GM12878 (cell line): Measurements from ENCODE around the gene SOX5. TPM values are rescaled to one million over a fixed set of nuclear protein-coding genes. Genes with fewer than 3 reads are reported as not detected.

Experiments used
- ATAC-seq: fragments of 200-7000 bp; cut with Tn5 transposase; 3 replicates; pipeline ENCODE4 v1.9.1; 2020; ENCODE audit warnings: mild to moderate bottlenecking, moderate library complexity
- BruUV-seq: library from RNA; stranded (reverse); fragments of 400-500 nt; replicated peaks from 2 replicates; lab custom pipeline; 2021; lab: Mats Ljungman, UMichigan
- CTCF ChIA-PET: fragments of 300-600 bp; sonication (Branson Sonifier 250); formaldehyde crosslinking; extraction: SDS; loops from one replicate; lab custom pipeline; 2021; ENCODE audit warnings: inconsistent platforms; lab: Yijun Ruan, JAX
- POLR2A ChIA-PET: fragments of 350-600 bp; formaldehyde crosslinking; extraction: SDS; loops from one replicate; lab custom pipeline; 2021; ENCODE audit warnings: inconsistent platforms; lab: Charles Lee
- RAD21 ChIA-PET: fragments of 300-600 bp; sonication (Branson Sonifier 250); formaldehyde crosslinking; loops from one replicate; lab custom pipeline; 2023; ENCODE audit warnings: antibody characterized with exemption; ENCODE audit not compliant: unreplicated experiment; lab: Charles Lee
- SMC1A ChIA-PET: fragments of 300-600 bp; sonication (Branson Sonifier 250); formaldehyde crosslinking; loops from one replicate; lab custom pipeline; 2023; ENCODE audit not compliant: unreplicated experiment, uncharacterized antibody; lab: Charles Lee
- DNase-seq: peaks from one replicate; pipeline ENCODE4 v3.0.0-alpha.2; 2011; ENCODE audit warnings: low read depth, low spot score
- FAIRE-seq: peaks from 3 replicates; lab custom pipeline; 2011; peaks lifted over from hg19 to GRCh38; lab: Jason Lieb, UNC
- H2AFZ ChIP-seq: 2 replicates; pipeline ENCODE4 v1.6.0; 2011; ENCODE audit warnings: low read depth, low read length, control low read depth; ENCODE audit not compliant: control insufficient read depth
- H3K27ac ChIP-seq: 2 replicates; pipeline ENCODE4 v1.5.1; 2011; ENCODE audit warnings: control low read depth; ENCODE audit not compliant: control insufficient read depth, insufficient read depth
- H3K27me3 ChIP-seq, 2 experiments: replicated peaks in 1 of 2; 2 replicates each; pipeline versions ENCODE4 v1.6.0 to v1.6.1; 2011; ENCODE audit warnings: low read length in 1 of 2; ENCODE audit not compliant: control insufficient read depth in 2 of 2, insufficient read depth in 2 of 2
- H3K36me3 ChIP-seq, 2 experiments: 2 replicates each; pipeline ENCODE4 v1.5.1; 2011; ENCODE audit warnings: low read length in 1 of 2; ENCODE audit not compliant: control insufficient read depth in 2 of 2, insufficient read depth in 2 of 2
- H3K4me1 ChIP-seq: 2 replicates; pipeline ENCODE4 v1.6.1; 2011; ENCODE audit warnings: mild to moderate bottlenecking, low read length, moderate library complexity, mixed read lengths; ENCODE audit not compliant: control insufficient read depth, insufficient read depth
- H3K4me2 ChIP-seq: 2 replicates; pipeline ENCODE4 v1.6.0; 2011; ENCODE audit warnings: control low read depth; ENCODE audit not compliant: control insufficient read depth, insufficient read depth
- H3K4me3 ChIP-seq: fragments of 200-600 bp; sonication (generic); 2 replicates; pipeline ENCODE4 v1.5.1; 2016
- H3K79me2 ChIP-seq: 2 replicates; pipeline ENCODE4 v1.6.0; 2011; ENCODE audit warnings: low read length; ENCODE audit not compliant: control insufficient read depth, insufficient read depth
- H3K9ac ChIP-seq: 2 replicates; pipeline ENCODE4 v1.8.0; 2011; ENCODE audit warnings: low read length, control low read depth, mixed read lengths; ENCODE audit not compliant: control insufficient read depth, insufficient read depth
- H3K9me3 ChIP-seq: replicated peaks from 3 replicates; pipeline ENCODE4 v1.5.1; 2011; ENCODE audit warnings: mild to moderate bottlenecking, low read length; ENCODE audit not compliant: control insufficient read depth, insufficient read depth
- H4K20me1 ChIP-seq: 2 replicates; pipeline ENCODE4 v1.6.0; 2011; ENCODE audit not compliant: control insufficient read depth, insufficient read depth
- CHD1 ChIP-seq: IDR thresholded peaks from 2 replicates; pipeline ENCODE4 v1.6.1; 2012; ENCODE audit warnings: low read depth, low read length, improper control_type of control experiment
- CREM ChIP-seq: IDR thresholded peaks from 2 replicates; pipeline ENCODE4 v1.6.1; 2014; ENCODE audit warnings: antibody characterized with exemption, low read depth
- CTCF ChIP-seq, 3 experiments: IDR thresholded peaks in 2 of 3; conservative IDR thresholded peaks in 1 of 3; 2 replicates each; pipeline ENCODE4 v1.5.1; 2011; ENCODE audit warnings: low read depth in 3 of 3, low read length in 3 of 3, mild to moderate bottlenecking in 3 of 3, control low read depth in 2 of 3, moderate library complexity in 2 of 3, inconsistent platforms in 1 of 3, mixed read lengths in 1 of 3; ENCODE audit not compliant: control insufficient read depth in 2 of 3, insufficient read depth in 1 of 3; ENCODE audit errors: extremely low read depth in 1 of 3
- EZH2 ChIP-seq: IDR thresholded peaks from 2 replicates; pipeline ENCODE4 v1.6.1; 2012; ENCODE audit warnings: low read depth, mild to moderate bottlenecking, control low read depth, inconsistent platforms, low read length, borderline replicate concordance; ENCODE audit not compliant: control insufficient read depth
- FOS ChIP-seq: IDR thresholded peaks from 3 replicates; pipeline ENCODE4 v1.6.1; 2011; ENCODE audit warnings: borderline replicate concordance; ENCODE audit not compliant: insufficient read length; ENCODE audit errors: extremely low read depth
- HDGF ChIP-seq: fragments of 450-650 bp; IDR thresholded peaks from 2 replicates; pipeline ENCODE4 v1.6.1; 2016; ENCODE audit warnings: antibody characterized with exemption
- JUND ChIP-seq: IDR thresholded peaks from 2 replicates; pipeline ENCODE4 v1.6.1; 2012; ENCODE audit warnings: low read depth, mild to moderate bottlenecking, low read length, improper control_type of control experiment, moderate library complexity
- LARP7 ChIP-seq: fragments of 450-650 bp; IDR thresholded peaks from 2 replicates; pipeline ENCODE4 v1.6.1; 2017; ENCODE audit warnings: mild to moderate bottlenecking
- NR2C1 ChIP-seq: fragments of 450-650 bp; IDR thresholded peaks from 2 replicates; pipeline ENCODE4 v1.6.1; 2017; ENCODE audit warnings: antibody characterized with exemption, mild to moderate bottlenecking, moderate library complexity
- SUZ12 ChIP-seq: fragments of 200-600 bp; sonication (generic); IDR thresholded peaks from one replicate; pipeline ENCODE4 v1.6.1; 2018; ENCODE audit warnings: antibody characterized with exemption, mild to moderate bottlenecking; ENCODE audit not compliant: unreplicated experiment
- TCF7 ChIP-seq: IDR thresholded peaks from 2 replicates; pipeline ENCODE4 v1.6.1; 2014; ENCODE audit warnings: antibody characterized with exemption, borderline replicate concordance
- WRNIP1 ChIP-seq: IDR thresholded peaks from 2 replicates; pipeline ENCODE4 v1.6.1; 2011; ENCODE audit warnings: low read depth, low read length, improper control_type of control experiment, borderline replicate concordance
- ZBED1 ChIP-seq: IDR thresholded peaks from 2 replicates; pipeline ENCODE4 v1.6.1; 2016; ENCODE audit warnings: borderline replicate concordance
- ZNF592 ChIP-seq: fragments of 450-650 bp; IDR thresholded peaks from 2 replicates; pipeline ENCODE4 v1.6.1; 2017; ENCODE audit warnings: mild to moderate bottlenecking, moderate library complexity
- WGBS: methylation state at CpG from one replicate; pipeline ENCODE4 v1.1.6; 2016; ENCODE audit warnings: low lambda C conversion rate; ENCODE audit not compliant: insufficient replicate concordance, insufficient coverage; ENCODE audit errors: missing lambda C conversion rate; 5-methylcytosine and 5-hydroxymethylcytosine counted together
- in situ Hi-C: fragments of 300-500 bp; cut with MboI; formaldehyde crosslinking; loops from 9 replicates; pipeline ENCODE4 v1.14.3; 2018; ENCODE audit warnings: mixed read lengths
- intact Hi-C: fragments of 100-400 bp; cut with micrococcal nuclease; formaldehyde crosslinking; loops from one replicate; pipeline ENCODE4 v1.14.2; 2022; ENCODE audit not compliant: unreplicated experiment
- polyA plus RNA-seq, 11 experiments: library from polyadenylated mRNA; depleted of rRNA in 4 of 11; unstranded in 6 of 11; stranded (reverse) in 5 of 11; fragments of >200 nt; fragmentation: Nextera tagmentation in 4 of 11; fragmentation: Illumina TruSeq in 1 of 11; extraction: Ambion mirVana in 4 of 11; extraction: Trizol in 1 of 11; gene quantifications; 1 replicate in 1 of 11; 2 replicates in 10 of 11; pipeline versions ENCODE4 v1.2.1 to v1.2.3, GENCODE V29; 2011 to 2016; ENCODE audit warnings: inconsistent platforms in 2 of 11, missing spikeins in 2 of 11, low read depth in 1 of 11
- total RNA-seq, 4 experiments: library from RNA; depleted of rRNA in 3 of 4; stranded (reverse); fragments of >200 nt in 3 of 4; fragmentation: Illumina TruSeq in 1 of 4; extraction: Trizol in 1 of 4; gene quantifications; 2 replicates each; pipeline versions ENCODE4 v1.2.1 to v1.2.3, GENCODE V29; 2013 to 2021

SOX5 gene
- total and polyA plus RNA-seq, 10 of the 15 experiments (the other 5 are each of a cell fraction or from before 2014, with no cell fraction given), result 0.08 to 1.0 (median 0.24) TPM

DNA sequence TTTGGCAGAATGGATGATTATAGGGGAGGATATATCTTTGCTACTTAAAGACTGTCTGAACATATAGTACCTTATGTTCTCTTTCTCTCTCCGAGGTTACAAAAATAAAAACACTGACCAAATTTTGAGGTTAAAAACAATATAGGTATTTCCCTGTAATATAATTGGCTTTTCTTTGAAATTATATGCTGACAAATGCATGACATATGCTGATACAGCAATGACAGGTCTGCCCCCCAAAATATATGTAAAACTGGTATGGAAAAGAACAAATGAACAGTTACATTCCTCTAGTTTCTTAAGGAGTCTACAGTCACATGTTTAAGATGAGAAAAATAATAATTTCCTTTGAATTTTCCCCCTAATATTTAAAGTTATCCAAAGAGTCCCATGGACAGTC lies 405.7 kb downstream of the SOX5 start:
- Histone ChIP-seq H3K27me3 (no peaks in the 10 kb centered on the region), H3K4me3 (no peak overlapping the region), H3K4me2 (no peak overlapping the region), H3K4me1 (no peaks in the 10 kb centered on the region), H4K20me1 (no peaks in the 10 kb centered on the region), H3K79me2 (no peaks in the 10 kb centered on the region), H3K9me3 (no peaks in the 10 kb centered on the region), H3K36me3 (no peaks in the 10 kb centered on the region), H2AFZ (no peak overlapping the region), H3K9ac (no peak overlapping the region), H3K27ac (no peak overlapping the region)
- no peak for ATAC-seq
- DNase-seq, result no peak
- in situ Hi-C loops, result no loop called here
- BruUV-seq, result no TSS peak
- ChIA-PET SMC1A (no interaction called here), CTCF (no interaction called here), RAD21 (no interaction called here), POLR2A (no interaction called here)
- no peak for FAIRE-seq
- intact Hi-C loops, result no loop called here
- TF ChIP-seq HDGF (no peak), CREM (no peak), LARP7 (no peak), JUND (no peak), WRNIP1 (no peak), TCF7 (no peak), EZH2 (no peak), ZBED1 (no peak), NR2C1 (no peak), SUZ12 (no peak), CHD1 (no peak), FOS (no peak), ZNF592 (no peak), CTCF (IDR thresholded peaks at IDR 0.05 in 2 of 3, conservative IDR thresholded peaks at IDR 0.05 in 1 of 3; ENCODE audit: control insufficient read depth in 2 of 3, extremely low read depth in 1 of 3, insufficient read depth in 1 of 3, low read depth in 3 of 3, low read length in 3 of 3) (no peak)
- WGBS, result 31% methylated on average over 1 of the region's 1 CpG
